K562 (cell line): ENCODE results near the gene HIPK2. TPM values are rescaled to one million over a fixed set of nuclear protein-coding genes. Genes with fewer than 3 reads are reported as not detected.

ENCODE experiments used
- ATAC-seq: fragments of 200-7000 bp; cut with Tn5 transposase; 3 replicates; pipeline ENCODE4 v1.9.1; 2020; ENCODE audit warnings: moderate library complexity
- BruUV-seq: library from RNA; stranded (reverse); fragments of 400-500 nt; replicated peaks from 2 replicates; lab custom pipeline; 2021; lab: Mats Ljungman, UMichigan
- CTCF ChIA-PET: fragments of 300-600 bp; formaldehyde crosslinking; extraction: SDS; loops from one replicate; lab custom pipeline; 2021; ENCODE audit warnings: low intra/inter-chr PET ratio; lab: Yijun Ruan, JAX
- POLR2A ChIA-PET: fragments of 300-600, 350-650 bp; sonication (Branson Sonifier 250); formaldehyde crosslinking; extraction: SDS; loops from one replicate; lab custom pipeline; 2021; ENCODE audit warnings: antibody characterized with exemption, inconsistent platforms; lab: Yijun Ruan, JAX
- DNase-seq, 4 experiments: peaks; one replicate each; pipeline versions ENCODE4 v3.0.0 to v3.0.0-alpha.2; 2011 to 2018; ENCODE audit warnings: low spot score in 3 of 4, mixed read lengths in 3 of 4; ENCODE audit errors: extremely low read depth in 1 of 4
- FAIRE-seq: peaks from 2 replicates; lab custom pipeline; 2011; peaks lifted over from hg19 to GRCh38; lab: Jason Lieb, UNC
- H2AFZ ChIP-seq: 2 replicates; pipeline ENCODE4 v1.6.0; 2011; ENCODE audit warnings: low read depth, low read length, control low read depth, inconsistent platforms
- H3K27ac ChIP-seq: fragments of 200-600 bp; 3 replicates; pipeline ENCODE4 v1.8.0; 2011; ENCODE audit warnings: low read depth, mild to moderate bottlenecking, control low read depth, inconsistent platforms, low read length, moderate library complexity, mixed read lengths; ENCODE audit errors: extremely low read depth
- H3K27me3 ChIP-seq, 2 experiments: fragments of 300-600 bp in 1 of 2; 2 replicates in 1 of 2; 3 replicates in 1 of 2; pipeline versions ENCODE4 v1.6.0 to v1.8.0; 2011; ENCODE audit warnings: inconsistent platforms in 2 of 2, low read length in 2 of 2, mild to moderate bottlenecking in 1 of 2, mixed read lengths in 1 of 2, moderate library complexity in 1 of 2; ENCODE audit not compliant: control insufficient read depth in 2 of 2, insufficient read depth in 2 of 2
- H3K36me3 ChIP-seq: fragments of 300-600 bp; 3 replicates; pipeline ENCODE4 v1.8.0; 2011; ENCODE audit warnings: mild to moderate bottlenecking, low read length, inconsistent platforms; ENCODE audit not compliant: control insufficient read depth, insufficient read depth
- H3K4me1 ChIP-seq, 2 experiments: fragments of 200-600 bp in 1 of 2; replicated peaks in 1 of 2; 2 replicates in 1 of 2; 3 replicates in 1 of 2; pipeline versions ENCODE4 v1.5.1 to v1.8.0; 2011; ENCODE audit warnings: inconsistent platforms in 2 of 2, low read length in 2 of 2, mild to moderate bottlenecking in 1 of 2, mixed read lengths in 1 of 2, moderate library complexity in 1 of 2; ENCODE audit not compliant: control insufficient read depth in 2 of 2, insufficient read depth in 2 of 2
- H3K4me2 ChIP-seq: 2 replicates; pipeline ENCODE4 v1.6.1; 2011; ENCODE audit warnings: low read length, control low read depth, inconsistent platforms, mixed read lengths; ENCODE audit not compliant: insufficient read depth
- H3K4me3 ChIP-seq: fragments of 200-600 bp; sonication (generic), shearing (Covaris generic); 2 replicates; pipeline ENCODE4 v1.5.1; 2016; ENCODE audit warnings: control low read depth, inconsistent platforms
- H3K79me2 ChIP-seq: fragments of 200-600 bp; 3 replicates; pipeline ENCODE4 v1.8.0; 2011; ENCODE audit warnings: low read length, inconsistent platforms; ENCODE audit not compliant: control insufficient read depth, insufficient read depth
- H3K9ac ChIP-seq, 2 experiments: 2 replicates each; pipeline versions ENCODE4 v1.6.0 to v1.6.1; 2011; ENCODE audit warnings: low read depth in 2 of 2, low read length in 2 of 2, control low read depth in 1 of 2, inconsistent platforms in 1 of 2, mild to moderate bottlenecking in 1 of 2, mixed read lengths in 1 of 2; ENCODE audit not compliant: insufficient read depth in 1 of 2
- H3K9me1 ChIP-seq: one replicate; pipeline ENCODE4 v1.6.0; 2011; ENCODE audit warnings: inconsistent platforms, mild to moderate bottlenecking, low read length, moderate library complexity; ENCODE audit not compliant: control insufficient read depth, insufficient read depth
- H3K9me3 ChIP-seq: replicated peaks from 2 replicates; pipeline ENCODE4 v1.5.1; 2011; ENCODE audit warnings: low read depth, low read length, inconsistent platforms; ENCODE audit not compliant: control insufficient read depth, insufficient read depth
- H4K20me1 ChIP-seq: replicated peaks from 2 replicates; pipeline ENCODE4 v1.6.1; 2011; ENCODE audit warnings: low read length, inconsistent platforms, mixed read lengths; ENCODE audit not compliant: control insufficient read depth, insufficient read depth
- BACH1 ChIP-seq: fragments of 200-800 bp; sonication (Bioruptor generic); IDR thresholded peaks from 2 replicates; pipeline ENCODE4 v1.6.1; 2016; ENCODE audit warnings: missing genetic modification characterization, missing compliant biosample characterization
- LCOR ChIP-seq: sonication (generic); formaldehyde crosslinking; IDR thresholded peaks from 2 replicates; pipeline ENCODE4 v1.8.0; 2022; ENCODE audit warnings: mild to moderate bottlenecking, missing genetic modification reagents
- POU5F1 ChIP-seq: fragments of 150-350 bp; IDR thresholded peaks from 2 replicates; pipeline ENCODE4 v1.6.1; 2014; ENCODE audit warnings: borderline replicate concordance, low read length, low read depth, mild to moderate bottlenecking; ENCODE audit not compliant: partially characterized antibody
- XRCC3 ChIP-seq: fragments of 450-650 bp; IDR thresholded peaks from 2 replicates; pipeline ENCODE4 v1.6.1; 2017; ENCODE audit warnings: mild to moderate bottlenecking, moderate library complexity
- ZFP36 ChIP-seq: fragments of 150-350 bp; IDR thresholded peaks from 2 replicates; pipeline ENCODE4 v1.6.1; 2018; ENCODE audit warnings: low read length, low read depth; ENCODE audit not compliant: partially characterized antibody
- ZNF764 ChIP-seq: fragments of 250-450 bp; sonication (Bioruptor Pico); IDR thresholded peaks from 2 replicates; pipeline ENCODE4 v1.4.0; 2020; ENCODE audit warnings: low read depth, mild to moderate bottlenecking, moderate library complexity
- WGBS: fragments of 100-300 bp; shearing (Covaris generic); methylation state at CpG from one replicate; pipeline ENCODE4 v1.1.6; 2016; ENCODE audit warnings: low coverage, mixed read lengths; ENCODE audit not compliant: insufficient coverage; ENCODE audit errors: missing lambda C conversion rate; 5-methylcytosine and 5-hydroxymethylcytosine counted together
- in situ Hi-C: fragments of 300-500 bp; cut with MboI; formaldehyde crosslinking; loops from 4 replicates; pipeline ENCODE4 v1.15.0; 2018; ENCODE audit warnings: inconsistent platforms, mixed read lengths
- intact Hi-C: fragments of 100-400 bp; cut with micrococcal nuclease; formaldehyde crosslinking; loops from 2 replicates; pipeline ENCODE4 v1.14.2; 2022
- polyA plus RNA-seq, 8 experiments: library from polyadenylated mRNA; depleted of rRNA in 4 of 8; stranded (reverse) in 5 of 8; unstranded in 3 of 8; fragments of >200 nt; fragmentation: Nextera tagmentation in 2 of 8; fragmentation: Illumina TruSeq in 1 of 8; extraction: Ambion mirVana in 2 of 8; extraction: Trizol in 1 of 8; gene quantifications; 2 replicates each; pipeline versions ENCODE4 v1.2.1 to v1.2.3, GENCODE V29; 2011 to 2014; ENCODE audit warnings: inconsistent platforms in 1 of 8, missing spikeins in 1 of 8
- total RNA-seq, 7 experiments: library from RNA; depleted of rRNA in 6 of 7; stranded (reverse); fragments of >200 nt in 6 of 7; fragmentation: Illumina TruSeq in 2 of 7; extraction: Trizol in 2 of 7; gene quantifications; 2 replicates each; pipeline versions ENCODE4 v1.2.1 to v1.2.3, GENCODE V29; 2011 to 2021; ENCODE audit warnings: low replicate concordance in 1 of 7
- TF ChIP-seq, protein P1 (sequence below): fragments of 450-650 bp; formaldehyde crosslinking; IDR thresholded peaks from 2 replicates; pipeline ENCODE4 v1.4.0; 2020; ENCODE audit warnings: mild to moderate bottlenecking, mixed read lengths

The HIPK2 gene
- total and polyA plus RNA-seq, 9 of the 15 experiments (the other 6 are each of a cell fraction or from before 2014, with no cell fraction given), result 0.69 to 19.8 (median 5.1) TPM

DNA sequence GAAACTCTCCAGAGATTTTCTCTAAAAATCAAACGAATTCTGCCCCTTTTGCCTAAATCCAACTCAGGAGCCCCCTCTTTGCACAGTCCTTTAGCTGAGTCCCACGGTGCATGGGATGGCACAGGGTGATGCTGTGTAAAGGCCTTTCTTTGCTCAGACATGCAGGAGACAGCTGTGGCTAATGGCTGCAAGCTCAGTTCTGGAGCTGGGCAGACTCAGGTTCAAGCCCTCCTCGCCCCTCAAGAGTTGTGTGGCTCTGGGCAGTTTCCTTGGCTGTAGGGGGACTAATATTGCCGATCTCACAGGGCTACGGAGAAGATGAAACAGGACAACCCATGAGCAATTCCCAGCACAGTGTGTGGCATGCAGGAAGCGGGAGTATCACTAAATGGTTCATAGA lies 211.7 kb downstream of the HIPK2 start:
- Histone ChIP-seq H2AFZ (no peak overlapping the region), H3K36me3 (no peaks in the 10 kb centered on the region), H3K27ac (no peak overlapping the region), H3K79me2 (no peaks in the 10 kb centered on the region), H3K4me2 (no peak overlapping the region), H3K9ac (no peak overlapping the region), H3K9me1 (no peaks in the 10 kb centered on the region), H3K4me1 (peaks cover 0 to 6% of the 10 kb centered on the region in 2 experiments; a peak in 2 of 5 replicates), H3K9me3 (no peaks in the 10 kb centered on the region), H3K4me3 (no peak overlapping the region), H3K27me3 (peaks cover 0 to 15% of the 10 kb centered on the region in 2 experiments; a peak in 1 of 5 replicates), H4K20me1 (no peaks in the 10 kb centered on the region)
- DNase-seq (no peak), ATAC-seq (no peak), FAIRE-seq (no peak)
- ChIA-PET CTCF (interaction anchor here (0.6 kb wide), 1 partner anchor 80 kb away, joined by 3 read pairs; no protein-coding TSS in a partner anchor), POLR2A (interaction anchor here (0.7 to 1.4 kb wide), 4 partner anchors 10 to 139 kb away, joined by 3 to 5 read pairs (median 4); no protein-coding TSS in a partner anchor)
- intact Hi-C loops (no loop called here), in situ Hi-C loops (no loop called here)
- TF ChIP-seq LCOR (CRISPR knock-in tag) (no peak), BACH1 (tag) (no peak), XRCC3 (no peak), ZFP36 (no peak), POU5F1 (no peak), ZNF764 (CRISPR knock-in tag) (no peak)
- TF ChIP-seq, protein P1, sequence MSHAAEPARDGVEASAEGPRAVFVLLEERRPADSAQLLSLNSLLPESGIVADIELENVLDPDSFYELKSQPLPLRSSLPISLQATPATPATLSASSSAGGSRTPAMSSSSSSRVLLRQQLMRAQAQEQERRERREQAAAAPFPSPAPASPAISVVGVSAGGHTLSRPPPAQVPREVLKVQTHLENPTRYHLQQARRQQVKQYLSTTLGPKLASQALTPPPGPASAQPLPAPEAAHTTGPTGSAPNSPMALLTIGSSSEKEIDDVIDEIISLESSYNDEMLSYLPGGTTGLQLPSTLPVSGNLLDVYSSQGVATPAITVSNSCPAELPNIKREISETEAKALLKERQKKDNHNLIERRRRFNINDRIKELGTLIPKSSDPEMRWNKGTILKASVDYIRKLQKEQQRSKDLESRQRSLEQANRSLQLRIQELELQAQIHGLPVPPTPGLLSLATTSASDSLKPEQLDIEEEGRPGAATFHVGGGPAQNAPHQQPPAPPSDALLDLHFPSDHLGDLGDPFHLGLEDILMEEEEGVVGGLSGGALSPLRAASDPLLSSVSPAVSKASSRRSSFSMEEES (CRISPR knock-in tag), result no peak
- BruUV-seq, result no TSS peak
- WGBS, result 40% methylated on average over 6 of the region's 6 CpGs
